Kidney (tissue), 14 donors: ENCODE data around the gene P2RX1. TPM values are rescaled to one million over a fixed set of nuclear protein-coding genes. Genes with fewer than 3 reads are reported as not detected.

ENCODE experiments used
- DNase-seq, 5 donors: peaks; one replicate each; pipeline ENCODE4 v3.0.0-alpha.2; 2013 to 2020
- FAIRE-seq: peaks from 2 replicates; lab custom pipeline; 2012; peaks lifted over from hg19 to GRCh38; lab: Jason Lieb, UNC
- H3K27ac ChIP-seq, 2 donors: one replicate each; pipeline ENCODE4 v1.7.0; 2013; ENCODE audit warnings: low read depth in 2 of 2, low read length in 2 of 2, inconsistent platforms in 1 of 2
- H3K27me3 ChIP-seq: one replicate; pipeline ENCODE4 v1.7.1; 2013; ENCODE audit warnings: low read length, inconsistent platforms; ENCODE audit not compliant: control insufficient read depth, insufficient read depth
- H3K36me3 ChIP-seq, 3 donors: one replicate each; pipeline versions ENCODE4 v1.7.0 to v1.7.1; 2013; ENCODE audit warnings: low read length in 3 of 3, control low read depth in 1 of 3, inconsistent platforms in 1 of 3; ENCODE audit not compliant: insufficient read depth in 3 of 3, control insufficient read depth in 2 of 3
- H3K4me1 ChIP-seq, 3 donors: one replicate each; pipeline versions ENCODE4 v1.7.0 to v1.7.1; 2013; ENCODE audit warnings: low read length in 3 of 3, inconsistent platforms in 1 of 3, low read depth in 1 of 3; ENCODE audit not compliant: control insufficient read depth in 2 of 3, insufficient read depth in 2 of 3
- H3K4me3 ChIP-seq, 3 donors: one replicate each; pipeline versions ENCODE4 v1.7.0 to v1.8.1; 2013; ENCODE audit warnings: low read length in 3 of 3, control low read depth in 1 of 3, inconsistent platforms in 1 of 3
- H3K9ac ChIP-seq, 3 donors: one replicate each; pipeline versions ENCODE4 v1.7.0 to v1.7.1; 2013; ENCODE audit warnings: low read length in 3 of 3, control low read depth in 1 of 3, inconsistent platforms in 1 of 3
- H3K9me3 ChIP-seq, 3 donors: one replicate each; pipeline versions ENCODE4 v1.7.0 to v1.7.1; 2013; ENCODE audit warnings: low read length in 3 of 3, control low read depth in 1 of 3, inconsistent platforms in 1 of 3; ENCODE audit not compliant: control insufficient read depth in 2 of 3, insufficient read depth in 1 of 3
- CTCF ChIP-seq: IDR thresholded peaks from 3 replicates; pipeline ENCODE4 v1.5.1; 2012; ENCODE audit warnings: mild to moderate bottlenecking, moderate library complexity, borderline replicate concordance; ENCODE audit not compliant: insufficient read depth; ENCODE audit errors: extremely low read depth
- intact Hi-C: fragments of 100-400 bp; cut with DNase I; formaldehyde crosslinking; loops from one replicate; pipeline ENCODE4 v1.11.1; 2022
- polyA plus RNA-seq: library from polyadenylated mRNA; stranded (reverse); fragments of 350-450 nt; fragmentation: Illumina TruSeq; extraction: RNeasy Lipid Tissue Mini Kit (QIAGEN cat#74804); gene quantifications from one replicate; pipeline ENCODE4 v1.2.3, GENCODE V29; 2014; ENCODE audit warnings: low read depth, low replicate concordance; ENCODE audit not compliant: insufficient read depth
- total RNA-seq: library from RNA; stranded (reverse); fragmentation: NEBNext Ultra II Directional; extraction: Animal tissue kit (Norgen Biotek cat#: 25700); gene quantifications from one replicate; pipeline ENCODE4 v1.2.1, GENCODE V29; 2021
- donor health status: control.
- donor health status: control.
- donor health status: control.
- donor health status: control.
- donor health status: control.
- donor health status: DM: yes; HTN: yes; CAD: no.
- donor health status: Normal renal cell carcinoma (clear cell type).

Gene P2RX1
- total and polyA plus RNA-seq, 2 donors from 2014 or later = 3.1 to 11.2 TPM

- intact Hi-C loops = loop anchor here (10.0 kb wide), 1 partner anchor 114 kb away; no protein-coding TSS in a partner anchor
Observed at GRCh38 chr17:3848229-3848835, 67.9 kb downstream of the P2RX1 start.

GRCh38 chr17:3847165-3847670 is 69.0 kb downstream of the P2RX1 start:
- Histone ChIP-seq H3K27me3 (no peaks in the 10 kb centered on the region), H3K9me3 (no peaks in the 10 kb centered on the region), H3K4me1 (no peaks in the 10 kb centered on the region), H3K4me3 (no peak overlapping the region), H3K36me3 (peaks cover 0 to 5% (median 2%) of the 10 kb centered on the region in 3 donors), H3K9ac (no peak overlapping the region), H3K27ac (no peak overlapping the region)
- intact Hi-C loops = loop anchor here (10.0 kb wide), 1 partner anchor 112 kb away; no protein-coding TSS in a partner anchor
- no peak for TF ChIP-seq CTCF
- DNase-seq = no peak
- FAIRE-seq = no peak

More at GRCh38 chr17:3848229-3848835, 67.9 kb downstream of the P2RX1 start:
- Histone ChIP-seq H3K9me3 (no peaks in the 10 kb centered on the region), H3K27ac (no peak overlapping the region), H3K9ac (no peak overlapping the region), H3K27me3 (no peaks in the 10 kb centered on the region), H3K4me3 (no peak overlapping the region), H3K36me3 (no peaks in the 10 kb centered on the region), H3K4me1 (no peaks in the 10 kb centered on the region)
- DNase-seq (no peak), FAIRE-seq (no peak)
- no peak for TF ChIP-seq CTCF

Other genes starting within 250 kb of the P2RX1 start
- gene TAX1BP3, start 247.9 kb downstream of the P2RX1 start, total RNA-seq = 158 TPM
- gene TAX1BP3, start 247.9 kb downstream of the P2RX1 start, polyA plus RNA-seq = 128 TPM
- 25.6 TPM for gene EMC6, start 247.7 kb downstream of the P2RX1 start, total RNA-seq
- gene EMC6, start 247.7 kb downstream of the P2RX1 start, polyA plus RNA-seq = 77.1 TPM
- gene P2RX5, start 220.3 kb downstream of the P2RX1 start, total RNA-seq = 8.4 TPM
- not detected for gene P2RX5, start 220.3 kb downstream of the P2RX1 start, polyA plus RNA-seq
- 0.38 TPM for gene HASPIN, start 192.6 kb downstream of the P2RX1 start, total RNA-seq
- gene HASPIN, start 192.6 kb downstream of the P2RX1 start, polyA plus RNA-seq = not detected
- gene ITGAE, start 115.3 kb downstream of the P2RX1 start, total RNA-seq = 16.5 TPM
- 46.3 TPM for gene ITGAE, start 115.3 kb downstream of the P2RX1 start, polyA plus RNA-seq
- gene NCBP3, start 70.2 kb downstream of the P2RX1 start, total RNA-seq = 41.5 TPM
- 14.5 TPM for gene NCBP3, start 70.2 kb downstream of the P2RX1 start, polyA plus RNA-seq
- gene CAMKK1, start 23.4 kb downstream of the P2RX1 start, total RNA-seq = 6.0 TPM
- 2.6 TPM for gene CAMKK1, start 23.4 kb downstream of the P2RX1 start, polyA plus RNA-seq
- 52.1 TPM for gene ATP2A3, start 48.0 kb upstream of the P2RX1 start, total RNA-seq
- 9.4 TPM for gene ATP2A3, start 48.0 kb upstream of the P2RX1 start, polyA plus RNA-seq
- 56.1 TPM for gene ZZEF1, start 226.6 kb upstream of the P2RX1 start, total RNA-seq
- gene ZZEF1, start 226.6 kb upstream of the P2RX1 start, polyA plus RNA-seq = 4.6 TPM
- gene CYB5D2, start 226.7 kb upstream of the P2RX1 start, total RNA-seq = 29.8 TPM
- 49.7 TPM for gene CYB5D2, start 226.7 kb upstream of the P2RX1 start, polyA plus RNA-seq